T1000 (cell line): ENCODE results near the gene C1QTNF8.

Experiments used
- DNase-seq: peaks from one replicate; lab custom pipeline; 2025; ENCODE audit warnings: mixed read lengths; lab: John Stamatoyannopoulos, UW

Gene C1QTNF8

GRCh38 chr16:1127971-1128715, 32.1 kb upstream of the C1QTNF8 start:
- no peak for DNase-seq

- DNase-seq = no peak
Observed at GRCh38 chr16:1127101-1127500, 31.1 kb upstream of the C1QTNF8 start.

GRCh38 chr16:1126586-1126985, 30.5 kb upstream of the C1QTNF8 start:
- no peak for DNase-seq

- no peak for DNase-seq
Observed at GRCh38 chr16:1126044-1126443, 30.0 kb upstream of the C1QTNF8 start.

GRCh38 chr16:1125471-1125870, 29.4 kb upstream of the C1QTNF8 start:
- DNase-seq = no peak

- DNase-seq = no peak
Observed at GRCh38 chr16:1124795-1125194, 28.8 kb upstream of the C1QTNF8 start.

GRCh38 chr16:1124291-1124690, 28.2 kb upstream of the C1QTNF8 start:
- no peak for DNase-seq

- no peak for DNase-seq
Observed at GRCh38 chr16:1123525-1124230, 27.6 kb upstream of the C1QTNF8 start.

- no peak for DNase-seq
Observed at GRCh38 chr16:1122398-1122765, 26.3 kb upstream of the C1QTNF8 start.

- no peak for DNase-seq
Observed at GRCh38 chr16:1121601-1122397, 25.8 kb upstream of the C1QTNF8 start.

- no peak for DNase-seq
Observed at GRCh38 chr16:1121009-1121408, 25.0 kb upstream of the C1QTNF8 start.

- no peak for DNase-seq
Observed at GRCh38 chr16:1120577-1120941, 24.5 kb upstream of the C1QTNF8 start.

- no peak for DNase-seq
Observed at GRCh38 chr16:1119766-1120576, 23.9 kb upstream of the C1QTNF8 start.

GRCh38 chr16:1119129-1119528, 23.1 kb upstream of the C1QTNF8 start:
- DNase-seq = no peak

GRCh38 chr16:1117926-1118325, 21.9 kb upstream of the C1QTNF8 start:
- no peak for DNase-seq

GRCh38 chr16:1117176-1117900, 21.3 kb upstream of the C1QTNF8 start:
- DNase-seq = no peak

- no peak for DNase-seq
Observed at GRCh38 chr16:1116693-1117077, 20.6 kb upstream of the C1QTNF8 start.

- DNase-seq = no peak
Observed at GRCh38 chr16:1113889-1114526, 18.0 kb upstream of the C1QTNF8 start.

- DNase-seq = no peak
Observed at GRCh38 chr16:1113489-1113888, 17.4 kb upstream of the C1QTNF8 start.

GRCh38 chr16:1112506-1113184, 16.6 kb upstream of the C1QTNF8 start:
- no peak for DNase-seq
